HEK293T (cell line): ENCODE measurements around the gene LRP5.

Experiments
- CTCF ChIA-PET: fragments of 350-600 bp; formaldehyde crosslinking; extraction: SDS; loops from one replicate; lab custom pipeline; 2021; ENCODE audit warnings: antibody characterized with exemption, inconsistent platforms; lab: Yijun Ruan, JAX
- POLR2A ChIA-PET: fragments of 350-600 bp; formaldehyde crosslinking; extraction: SDS; loops from one replicate; lab custom pipeline; 2020; ENCODE audit warnings: antibody characterized with exemption, inconsistent platforms; lab: Yijun Ruan, JAX
- DNase-seq: peaks from one replicate; pipeline ENCODE4 v3.0.0; 2012; ENCODE audit warnings: mixed read lengths; ENCODE audit errors: extremely low spot score
- ARNT ChIP-seq: fragments of 450-650 bp; IDR thresholded peaks from 2 replicates; pipeline ENCODE4 v1.6.1; 2017; ENCODE audit warnings: mild to moderate bottlenecking
- BHLHE40 ChIP-seq: fragments of 450-650 bp; IDR thresholded peaks from 2 replicates; pipeline ENCODE4 v1.6.1; 2016; ENCODE audit warnings: mild to moderate bottlenecking, moderate library complexity, borderline replicate concordance
- CTBP1 ChIP-seq: fragments of 450-650 bp; IDR thresholded peaks from 2 replicates; pipeline ENCODE4 v1.6.1; 2016; ENCODE audit warnings: borderline replicate concordance
- ELF4 ChIP-seq: fragments of 450-650 bp; IDR thresholded peaks from 2 replicates; pipeline ENCODE4 v1.6.1; 2017; ENCODE audit warnings: antibody characterized with exemption
- FOXA1 ChIP-seq: fragments of 450-650 bp; IDR thresholded peaks from 2 replicates; pipeline ENCODE4 v1.6.1; 2016; ENCODE audit warnings: mild to moderate bottlenecking
- FOXK2 ChIP-seq: fragments of 450-650 bp; IDR thresholded peaks from 2 replicates; pipeline ENCODE4 v1.6.1; 2016; ENCODE audit warnings: mild to moderate bottlenecking
- FOXM1 ChIP-seq: fragments of 450-650 bp; IDR thresholded peaks from 2 replicates; pipeline ENCODE4 v1.6.1; 2017; ENCODE audit warnings: mild to moderate bottlenecking, borderline replicate concordance
- HDGF ChIP-seq: fragments of 450-650 bp; IDR thresholded peaks from 2 replicates; pipeline ENCODE4 v1.6.1; 2017; ENCODE audit warnings: antibody characterized with exemption, borderline replicate concordance
- L3MBTL2 ChIP-seq: fragments of 450-650 bp; conservative IDR thresholded peaks from 2 replicates; pipeline ENCODE4 v1.6.1; 2016; ENCODE audit warnings: mild to moderate bottlenecking
- LEF1 ChIP-seq: fragments of 450-650 bp; IDR thresholded peaks from 2 replicates; pipeline ENCODE4 v1.6.1; 2017; ENCODE audit warnings: mild to moderate bottlenecking, borderline replicate concordance
- NFRKB ChIP-seq: fragments of 450-650 bp; IDR thresholded peaks from 2 replicates; pipeline ENCODE4 v1.6.1; 2016; ENCODE audit warnings: mild to moderate bottlenecking, moderate library complexity
- PKNOX1 ChIP-seq: fragments of 450-650 bp; IDR thresholded peaks from 2 replicates; pipeline ENCODE4 v1.6.1; 2016
- SP1 ChIP-seq: fragments of 450-650 bp; IDR thresholded peaks from 2 replicates; pipeline ENCODE4 v1.6.1; 2017
- SUZ12 ChIP-seq: fragments of 450-650 bp; IDR thresholded peaks from 2 replicates; pipeline ENCODE4 v1.6.1; 2016; ENCODE audit warnings: mild to moderate bottlenecking
- TARDBP ChIP-seq: fragments of 450-650 bp; IDR thresholded peaks from 2 replicates; pipeline ENCODE4 v1.6.1; 2016
- ZNF384 ChIP-seq: fragments of 450-650 bp; IDR thresholded peaks from 2 replicates; pipeline ENCODE4 v1.6.1; 2016

Gene LRP5

GRCh38 chr11:68328374-68329091, 16.1 kb downstream of the LRP5 start:
- ChIA-PET POLR2A (no interaction called here), CTCF (interaction anchor here (1.4 kb wide), 1 partner anchor 9 kb away, joined by 4 read pairs; no protein-coding TSS in a partner anchor)
- no peak for TF ChIP-seq FOXK2
- TF ChIP-seq NFRKB, result no peak
- TF ChIP-seq HDGF, result no peak
- no peak for TF ChIP-seq FOXM1
- no peak for TF ChIP-seq SUZ12
- no peak for TF ChIP-seq PKNOX1
- no peak for TF ChIP-seq BHLHE40
- TF ChIP-seq L3MBTL2, result no peak
- TF ChIP-seq ZNF384, result no peak
- no peak for TF ChIP-seq ELF4
- no peak for TF ChIP-seq FOXA1
- TF ChIP-seq ARNT, result no peak
- TF ChIP-seq SP1, result no peak
- no peak for TF ChIP-seq CTBP1
- no peak for TF ChIP-seq LEF1
- TF ChIP-seq TARDBP, result no peak
- no peak for DNase-seq

GRCh38 chr11:68329536-68329935, 17.1 kb downstream of the LRP5 start:
- DNase-seq, result no peak
- ChIA-PET CTCF (no interaction called here), POLR2A (no interaction called here)
- TF ChIP-seq ARNT (no peak), NFRKB (no peak), FOXK2 (no peak), FOXA1 (no peak), FOXM1 (no peak), ELF4 (no peak), PKNOX1 (no peak), SUZ12 (no peak), HDGF (no peak), LEF1 (no peak), L3MBTL2 (no peak), TARDBP (no peak), CTBP1 (no peak), ZNF384 (no peak), BHLHE40 (no peak), SP1 (no peak)

GRCh38 chr11:68329978-68330699, 17.7 kb downstream of the LRP5 start:
- DNase-seq, result no peak
- ChIA-PET CTCF (no interaction called here), POLR2A (no interaction called here)
- TF ChIP-seq TARDBP (no peak), ARNT (no peak), CTBP1 (no peak), FOXM1 (no peak), FOXK2 (no peak)

GRCh38 chr11:68330700-68331337, 18.4 kb downstream of the LRP5 start:
- TF ChIP-seq SP1, result no peak
- TF ChIP-seq LEF1, result no peak
- TF ChIP-seq SUZ12, result no peak
- TF ChIP-seq ELF4, result no peak
- TF ChIP-seq ARNT, result no peak
- no peak for TF ChIP-seq ZNF384
- no peak for TF ChIP-seq NFRKB
- TF ChIP-seq CTBP1, result no peak
- TF ChIP-seq FOXM1, result no peak
- TF ChIP-seq FOXK2, result no peak
- TF ChIP-seq HDGF, result no peak
- TF ChIP-seq BHLHE40, result no peak
- CTCF ChIA-PET, result no interaction called here
- DNase-seq, result no peak
- POLR2A ChIA-PET, result no interaction called here

GRCh38 chr11:68331338-68331947, 19.1 kb downstream of the LRP5 start:
- TF ChIP-seq FOXK2, result no peak
- no peak for TF ChIP-seq TARDBP
- TF ChIP-seq ELF4, result no peak
- no peak for TF ChIP-seq CTBP1
- no peak for TF ChIP-seq PKNOX1
- TF ChIP-seq LEF1, result no peak
- TF ChIP-seq BHLHE40, result no peak
- TF ChIP-seq FOXA1, result no peak
- no peak for TF ChIP-seq FOXM1
- TF ChIP-seq L3MBTL2, result no peak
- TF ChIP-seq ZNF384, result no peak
- no peak for TF ChIP-seq HDGF
- TF ChIP-seq SUZ12, result no peak
- TF ChIP-seq SP1, result no peak
- TF ChIP-seq NFRKB, result no peak
- TF ChIP-seq ARNT, result no peak
- ChIA-PET POLR2A (no interaction called here), CTCF (no interaction called here)
- no peak for DNase-seq
